Transverse colon (tissue), 3 donors: Measurements from ENCODE around the gene TLX3.

ENCODE experiments used
- CTCF ChIP-seq, 5 experiments: fragments of 200-600 bp in 3 of 5; fragments of 450-650 bp in 2 of 5; sonication (generic) in 3 of 5; IDR thresholded peaks; 1 replicate in 2 of 5; 2 replicates in 3 of 5; pipeline ENCODE4 v1.5.1; 2016 to 2017; ENCODE audit warnings: antibody characterized with exemption in 5 of 5, inconsistent platforms in 3 of 5, mild to moderate bottlenecking in 2 of 5, moderate library complexity in 1 of 5
- EP300 ChIP-seq: sonication (generic); formaldehyde crosslinking; IDR thresholded peaks from one replicate; pipeline ENCODE4 v1.6.1; 2017; ENCODE audit warnings: antibody characterized with exemption, low read depth
- POLR2A ChIP-seq: fragments of 450-650 bp; IDR thresholded peaks from one replicate; pipeline ENCODE4 v1.6.1; 2016; ENCODE audit warnings: antibody characterized with exemption, mild to moderate bottlenecking, moderate library complexity

- TF ChIP-seq CTCF (IDR thresholded peaks at IDR 0.05) = no peak
- TF ChIP-seq POLR2A = no peak
- no peak for TF ChIP-seq EP300
Observed at GRCh38 chr5:171315925-171316257, 6.8 kb downstream of the TLX3 start.
